PC-3 (cell line): Measurements from ENCODE around the gene PLK5. TPM values are rescaled to one million over a fixed set of nuclear protein-coding genes. Genes with fewer than 3 reads are reported as not detected.

Experiments used
- ATAC-seq: fragments of 200-7000 bp; cut with Tn5 transposase; 2 replicates; pipeline ENCODE4 v1.9.1; 2020; ENCODE audit warnings: mild to moderate bottlenecking, moderate library complexity
- BruUV-seq: library from RNA; stranded (reverse); fragments of 400-500 nt; replicated peaks from 2 replicates; lab custom pipeline; 2021; lab: Mats Ljungman, UMichigan
- CTCF ChIA-PET: fragments of 300-600 bp; sonication (Branson Sonifier 250); formaldehyde crosslinking; loops from one replicate; lab custom pipeline; 2022; ENCODE audit warnings: antibody characterized with exemption; lab: Charles Lee
- POLR2A ChIA-PET: fragments of 300-600 bp; sonication (Branson Sonifier 250); formaldehyde crosslinking; loops from one replicate; lab custom pipeline; 2022; ENCODE audit warnings: antibody characterized with exemption; ENCODE audit not compliant: unreplicated experiment; lab: Charles Lee
- DNase-seq: peaks from one replicate; pipeline ENCODE4 v3.0.0-alpha.2; 2015
- H2AFZ ChIP-seq: fragments of 300-600 bp; sonication (generic); 2 replicates; pipeline ENCODE4 v1.6.0; 2016; ENCODE audit warnings: antibody characterized with exemption, low read length
- H3F3A ChIP-seq: fragments of 300-600 bp; sonication (generic); one replicate; pipeline ENCODE4 v1.6.0; 2017; ENCODE audit warnings: antibody characterized with exemption, low read length, control low read depth, mild to moderate bottlenecking; ENCODE audit not compliant: unreplicated experiment
- H3K27ac ChIP-seq: fragments of 300-600 bp; sonication (generic); 2 replicates; pipeline ENCODE4 v1.5.1; 2016; ENCODE audit warnings: mild to moderate bottlenecking, low read length
- H3K27me3 ChIP-seq: fragments of 300-600 bp; sonication (generic); 2 replicates; pipeline ENCODE4 v1.6.1; 2016; ENCODE audit warnings: low read length, mixed read lengths
- H3K36me3 ChIP-seq: fragments of 300-600 bp; sonication (generic); 2 replicates; pipeline ENCODE4 v1.6.1; 2016; ENCODE audit warnings: low read depth, mixed run types, low read length, mixed read lengths
- H3K4me1 ChIP-seq: fragments of 300-600 bp; sonication (generic); 2 replicates; pipeline ENCODE4 v1.5.1; 2016; ENCODE audit warnings: low read length; ENCODE audit not compliant: insufficient read depth
- H3K4me2 ChIP-seq: fragments of 300-600 bp; sonication (generic); 2 replicates; pipeline ENCODE4 v1.6.0; 2016; ENCODE audit warnings: low read length
- H3K4me3 ChIP-seq: fragments of 300-600 bp; sonication (generic); 2 replicates; pipeline ENCODE4 v1.5.1; 2016; ENCODE audit warnings: mild to moderate bottlenecking, low read length, mixed read lengths
- H3K79me2 ChIP-seq: fragments of 300-600 bp; sonication (generic); 2 replicates; pipeline ENCODE4 v1.6.1; 2017; ENCODE audit warnings: low read length, mixed read lengths
- H3K9ac ChIP-seq: fragments of 300-600 bp; sonication (generic); 2 replicates; pipeline ENCODE4 v1.6.0; 2016; ENCODE audit warnings: mild to moderate bottlenecking, low read length
- H3K9me2 ChIP-seq: fragments of 300-600 bp; sonication (generic); replicated peaks from 2 replicates; pipeline ENCODE4 v1.6.1; 2016; ENCODE audit warnings: mixed run types, low read length, mixed read lengths
- H3K9me3 ChIP-seq: fragments of 300-600 bp; sonication (generic); 2 replicates; pipeline ENCODE4 v1.6.1; 2016; ENCODE audit warnings: low read length, mixed read lengths
- H4K20me1 ChIP-seq: fragments of 300-600 bp; sonication (generic); 2 replicates; pipeline ENCODE4 v1.6.1; 2016; ENCODE audit warnings: low read length, mixed read lengths
- EZH2 ChIP-seq: fragments of 300-600 bp; sonication (generic); IDR thresholded peaks from one replicate; pipeline ENCODE4 v1.6.1; 2017; ENCODE audit warnings: antibody characterized with exemption, mild to moderate bottlenecking, low read length; ENCODE audit not compliant: unreplicated experiment
- EZH2phosphoT487 ChIP-seq: fragments of 300-600 bp; sonication (generic); IDR thresholded peaks from 2 replicates; pipeline ENCODE4 v1.6.1; 2018; ENCODE audit warnings: mild to moderate bottlenecking, antibody characterized with exemption, low read length, borderline replicate concordance
- intact Hi-C: fragments of 100-400 bp; cut with micrococcal nuclease; formaldehyde crosslinking; loops from 2 replicates; pipeline ENCODE4 v1.9.0; 2023
- total RNA-seq: library from RNA; depleted of rRNA; stranded (reverse); fragments of >200 nt; gene quantifications from 2 replicates; pipeline ENCODE4 v1.2.3, GENCODE V29; 2014
- TF ChIP-seq, protein P1 (sequence below): fragments of 300-600 bp; sonication (generic); conservative IDR thresholded peaks from 2 replicates; pipeline ENCODE4 v1.5.1; 2017; ENCODE audit warnings: antibody characterized with exemption, low read depth, mild to moderate bottlenecking, low read length

PLK5 gene
- total RNA-seq, 1 experiment from 2014 or later = not detected

DNA sequence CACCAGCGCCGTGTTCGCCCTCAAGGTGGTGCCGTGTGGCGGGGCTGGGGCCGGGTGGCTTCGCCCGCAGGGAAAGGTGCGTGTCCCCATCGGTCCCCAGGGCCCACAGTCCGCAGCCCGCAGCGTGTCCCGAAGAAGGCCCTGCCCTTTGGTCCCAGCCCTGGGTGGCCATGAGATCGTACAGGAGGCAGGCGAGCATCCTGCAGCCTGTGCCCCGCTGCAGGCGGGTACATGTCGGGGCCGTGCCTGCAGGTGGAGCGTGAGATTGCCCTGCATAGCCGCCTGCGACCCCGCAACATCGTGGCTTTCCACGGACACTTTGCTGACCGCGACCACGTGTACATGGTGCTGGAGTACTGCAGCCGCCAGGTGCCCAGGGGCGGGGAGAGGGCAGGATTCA, 1.5 kb downstream of the PLK5 start:
- no peaks in the 10 kb centered on the region for H4K20me1 ChIP-seq
- ATAC-seq (no peak), DNase-seq (no peak)
- intact Hi-C loops = no loop called here
- no peaks in the 10 kb centered on the region for H3K79me2 ChIP-seq
- H3K9me2 ChIP-seq = no peaks in the 10 kb centered on the region
- CTCF ChIA-PET = no interaction called here
- TF ChIP-seq EZH2phosphoT487 (no peak), EZH2 (no peak)
- TF ChIP-seq, protein P1, sequence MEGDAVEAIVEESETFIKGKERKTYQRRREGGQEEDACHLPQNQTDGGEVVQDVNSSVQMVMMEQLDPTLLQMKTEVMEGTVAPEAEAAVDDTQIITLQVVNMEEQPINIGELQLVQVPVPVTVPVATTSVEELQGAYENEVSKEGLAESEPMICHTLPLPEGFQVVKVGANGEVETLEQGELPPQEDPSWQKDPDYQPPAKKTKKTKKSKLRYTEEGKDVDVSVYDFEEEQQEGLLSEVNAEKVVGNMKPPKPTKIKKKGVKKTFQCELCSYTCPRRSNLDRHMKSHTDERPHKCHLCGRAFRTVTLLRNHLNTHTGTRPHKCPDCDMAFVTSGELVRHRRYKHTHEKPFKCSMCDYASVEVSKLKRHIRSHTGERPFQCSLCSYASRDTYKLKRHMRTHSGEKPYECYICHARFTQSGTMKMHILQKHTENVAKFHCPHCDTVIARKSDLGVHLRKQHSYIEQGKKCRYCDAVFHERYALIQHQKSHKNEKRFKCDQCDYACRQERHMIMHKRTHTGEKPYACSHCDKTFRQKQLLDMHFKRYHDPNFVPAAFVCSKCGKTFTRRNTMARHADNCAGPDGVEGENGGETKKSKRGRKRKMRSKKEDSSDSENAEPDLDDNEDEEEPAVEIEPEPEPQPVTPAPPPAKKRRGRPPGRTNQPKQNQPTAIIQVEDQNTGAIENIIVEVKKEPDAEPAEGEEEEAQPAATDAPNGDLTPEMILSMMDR = no peak
- H3K4me2 ChIP-seq = no peak overlapping the region
- H3K4me3 ChIP-seq = no peak overlapping the region
- POLR2A ChIA-PET = no interaction called here
- H3K9ac ChIP-seq = no peak overlapping the region
- no TSS peak for BruUV-seq
- no peaks in the 10 kb centered on the region for H3K27me3 ChIP-seq
- no peak overlapping the region for H2AFZ ChIP-seq
- no peaks in the 10 kb centered on the region for H3F3A ChIP-seq
- H3K27ac ChIP-seq = no peak overlapping the region
- H3K9me3 ChIP-seq = no peaks in the 10 kb centered on the region
- no peaks in the 10 kb centered on the region for H3K4me1 ChIP-seq
- H3K36me3 ChIP-seq = no peaks in the 10 kb centered on the region

DNA sequence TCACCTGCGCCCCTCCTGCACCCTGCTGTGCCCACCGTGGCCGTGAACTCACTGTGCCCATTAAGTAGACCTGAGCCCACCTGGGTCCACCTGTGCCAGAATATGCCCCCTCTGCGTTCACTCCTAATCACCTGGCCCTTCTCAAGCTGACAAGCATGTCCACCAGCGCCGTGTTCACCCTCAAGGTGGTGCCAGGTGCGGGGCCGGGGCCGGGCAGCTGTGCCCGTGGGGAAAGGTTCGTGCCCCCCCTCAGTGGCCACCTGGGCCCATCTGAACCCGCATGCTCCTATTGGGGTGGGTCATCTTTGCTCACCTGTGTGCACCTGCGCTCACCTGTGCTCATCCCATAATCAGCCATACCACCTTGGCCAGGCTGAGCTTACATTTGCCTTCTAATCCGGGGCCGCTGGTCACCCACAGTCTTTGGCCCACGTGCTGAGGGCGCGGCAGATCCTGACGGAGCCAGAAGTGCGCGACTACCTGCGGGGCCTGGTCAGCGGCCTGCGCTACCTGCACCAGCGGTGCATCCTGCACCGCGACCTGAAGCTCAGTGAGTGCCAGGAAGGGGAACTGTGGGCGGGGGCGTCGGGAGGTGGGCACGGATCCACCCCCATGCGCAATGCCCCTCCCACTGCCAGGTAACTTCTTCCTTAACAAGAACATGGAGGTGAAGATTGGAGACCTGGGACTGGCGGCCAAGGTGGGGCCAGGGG, 2.3 kb downstream of the PLK5 start:
- TF ChIP-seq EZH2phosphoT487 = no peak
- no peak for TF ChIP-seq EZH2
- TF ChIP-seq, protein P1 = no peak
- Histone ChIP-seq H3K36me3 (no peaks in the 10 kb centered on the region), H3K4me3 (no peak overlapping the region), H3K27me3 (no peaks in the 10 kb centered on the region), H3K9ac (no peak overlapping the region), H2AFZ (no peak overlapping the region), H3K9me2 (no peaks in the 10 kb centered on the region), H3K4me1 (no peaks in the 10 kb centered on the region), H3K4me2 (no peak overlapping the region), H3K79me2 (no peaks in the 10 kb centered on the region), H3K27ac (no peak overlapping the region), H4K20me1 (no peaks in the 10 kb centered on the region), H3K9me3 (no peaks in the 10 kb centered on the region), H3F3A (no peaks in the 10 kb centered on the region)
- no peak for ATAC-seq
- no TSS peak for BruUV-seq
- intact Hi-C loops = no loop called here
- POLR2A ChIA-PET = no interaction called here
- no peak for DNase-seq
- CTCF ChIA-PET = no interaction called here

GRCh38 chr19:1526979-1527649, 3.2 kb downstream of the PLK5 start:
- Histone ChIP-seq H3K36me3 (no peaks in the 10 kb centered on the region), H3K4me1 (no peaks in the 10 kb centered on the region), H3K4me3 (no peak overlapping the region), H4K20me1 (no peaks in the 10 kb centered on the region), H2AFZ (no peak overlapping the region), H3F3A (no peaks in the 10 kb centered on the region), H3K4me2 (no peak overlapping the region), H3K79me2 (no peaks in the 10 kb centered on the region), H3K9me2 (no peaks in the 10 kb centered on the region), H3K27me3 (no peaks in the 10 kb centered on the region), H3K9me3 (no peaks in the 10 kb centered on the region), H3K9ac (no peak overlapping the region), H3K27ac (no peak overlapping the region)
- BruUV-seq = no TSS peak
- ATAC-seq (no peak), DNase-seq (no peak)
- ChIA-PET POLR2A (no interaction called here), CTCF (no interaction called here)
- intact Hi-C loops = no loop called here
- TF ChIP-seq, protein P1 = no peak
- TF ChIP-seq EZH2phosphoT487 = no peak
- no peak for TF ChIP-seq EZH2
